HG03439 (cell line): ENCODE results near the gene MCMBP.
"Not testable (repeated sequence)": the region's sequence is repeated elsewhere in the genome, so short reads cannot be mapped to it uniquely, and the experiment has no call there.

Source experiments
- ATAC-seq: cut with Tn5 transposase; IDR thresholded peaks from one replicate; pipeline ENCODE4 v1.9.1; 2021; ENCODE audit warnings: mild to moderate bottlenecking, moderate library complexity; ENCODE audit not compliant: unreplicated experiment

MCMBP gene, protein sequence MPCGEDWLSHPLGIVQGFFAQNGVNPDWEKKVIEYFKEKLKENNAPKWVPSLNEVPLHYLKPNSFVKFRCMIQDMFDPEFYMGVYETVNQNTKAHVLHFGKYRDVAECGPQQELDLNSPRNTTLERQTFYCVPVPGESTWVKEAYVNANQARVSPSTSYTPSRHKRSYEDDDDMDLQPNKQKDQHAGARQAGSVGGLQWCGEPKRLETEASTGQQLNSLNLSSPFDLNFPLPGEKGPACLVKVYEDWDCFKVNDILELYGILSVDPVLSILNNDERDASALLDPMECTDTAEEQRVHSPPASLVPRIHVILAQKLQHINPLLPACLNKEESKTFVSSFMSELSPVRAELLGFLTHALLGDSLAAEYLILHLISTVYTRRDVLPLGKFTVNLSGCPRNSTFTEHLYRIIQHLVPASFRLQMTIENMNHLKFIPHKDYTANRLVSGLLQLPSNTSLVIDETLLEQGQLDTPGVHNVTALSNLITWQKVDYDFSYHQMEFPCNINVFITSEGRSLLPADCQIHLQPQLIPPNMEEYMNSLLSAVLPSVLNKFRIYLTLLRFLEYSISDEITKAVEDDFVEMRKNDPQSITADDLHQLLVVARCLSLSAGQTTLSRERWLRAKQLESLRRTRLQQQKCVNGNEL

DNA sequence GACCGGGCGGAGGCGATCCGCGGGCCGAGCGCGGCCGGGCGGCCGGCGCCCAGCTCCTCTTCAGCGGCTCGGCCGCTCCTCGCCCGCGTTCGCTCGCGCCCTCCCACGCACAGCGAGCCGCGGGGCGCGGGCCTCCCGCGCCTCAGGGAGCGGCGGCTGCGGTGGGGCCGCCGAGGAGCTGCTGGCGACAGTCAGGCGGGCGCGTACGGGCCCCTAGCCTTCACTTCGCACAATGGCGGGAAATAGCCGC is at the start of gene MCMBP:
TSS of gene MCMBP (minus strand) at position 234 of the 250 bp plus-strand sequence. CDS start 259 bp downstream, outside the sequence.
- no peak for ATAC-seq

DNA sequence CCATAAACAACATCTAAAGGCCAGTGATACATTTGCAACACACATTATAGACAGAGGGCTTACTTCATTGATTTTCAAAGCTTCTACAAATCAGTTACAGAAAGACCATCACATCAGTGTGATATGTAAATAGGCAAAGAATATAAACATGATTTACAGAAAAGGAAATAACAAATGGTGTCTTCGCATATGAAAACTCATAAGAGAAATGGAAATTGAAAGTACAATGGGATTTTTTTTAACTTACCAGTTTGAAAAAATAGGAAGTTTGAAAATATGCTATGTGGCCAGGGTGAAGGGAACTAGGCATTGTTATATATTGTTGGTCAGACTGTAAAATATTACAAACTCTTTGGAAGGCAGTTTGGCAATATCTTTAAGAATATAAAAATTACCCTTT is 47.2 kb upstream of the MCMBP start:
- no peak for ATAC-seq

DNA sequence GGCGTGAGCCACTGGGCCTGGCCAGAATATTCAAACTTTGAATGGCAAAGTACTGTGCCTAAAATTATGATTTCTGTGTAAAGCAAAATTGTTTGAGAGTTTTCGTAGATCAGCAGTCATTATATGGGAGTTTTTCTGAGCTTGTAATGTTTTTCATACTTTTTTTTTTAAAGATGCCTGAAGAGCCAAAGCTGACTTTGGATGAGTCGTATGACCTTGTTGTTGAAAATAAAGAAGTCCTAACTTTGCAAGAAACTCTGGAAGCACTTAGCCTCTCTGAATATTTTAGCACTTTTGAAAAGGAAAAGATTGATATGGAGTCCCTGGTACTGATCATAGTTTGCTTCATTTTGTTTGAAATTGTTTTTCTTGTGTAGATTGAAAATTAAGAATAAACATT is 46.6 kb upstream of the MCMBP start:
- no peak for ATAC-seq

DNA sequence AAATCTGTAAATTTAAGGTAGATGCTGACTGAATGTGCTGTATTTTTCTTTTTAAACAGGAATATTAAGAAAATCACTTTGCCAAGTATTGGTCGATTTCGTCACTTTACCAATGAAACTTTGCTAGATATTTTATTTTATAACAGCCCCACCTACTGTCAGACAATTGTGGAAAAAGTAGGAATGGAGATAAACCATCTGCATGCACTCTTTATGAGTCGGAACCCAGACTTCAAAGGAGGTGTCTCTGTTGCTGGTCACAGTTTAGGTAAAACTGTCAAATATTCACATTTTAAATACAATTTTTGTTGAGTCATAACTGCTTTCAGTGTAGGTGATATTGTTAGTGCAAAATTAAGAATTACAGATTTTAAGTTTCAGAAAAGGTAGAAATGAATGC is 45.1 kb upstream of the MCMBP start:
- no peak for ATAC-seq

DNA sequence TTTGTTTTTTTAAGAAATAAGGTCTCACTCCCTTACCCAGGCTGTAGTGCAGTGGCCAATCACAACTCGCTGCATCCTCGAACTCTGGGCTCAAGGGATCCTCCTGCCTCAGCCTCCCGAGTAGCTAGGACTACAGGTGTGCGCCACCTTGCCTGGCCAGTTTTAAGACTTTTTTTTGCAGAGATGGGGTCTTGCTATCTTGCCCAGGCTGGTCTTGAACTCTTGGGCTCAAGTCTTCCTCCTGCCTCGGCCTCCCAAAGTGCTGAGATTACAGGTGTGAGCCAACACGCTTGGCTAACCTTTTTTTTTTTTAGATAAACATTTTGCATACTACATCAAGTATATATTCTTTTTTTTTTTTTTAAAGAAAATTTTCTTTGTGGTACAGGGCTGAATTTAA is 38.0 kb upstream of the MCMBP start:
- ATAC-seq, result no peak

DNA sequence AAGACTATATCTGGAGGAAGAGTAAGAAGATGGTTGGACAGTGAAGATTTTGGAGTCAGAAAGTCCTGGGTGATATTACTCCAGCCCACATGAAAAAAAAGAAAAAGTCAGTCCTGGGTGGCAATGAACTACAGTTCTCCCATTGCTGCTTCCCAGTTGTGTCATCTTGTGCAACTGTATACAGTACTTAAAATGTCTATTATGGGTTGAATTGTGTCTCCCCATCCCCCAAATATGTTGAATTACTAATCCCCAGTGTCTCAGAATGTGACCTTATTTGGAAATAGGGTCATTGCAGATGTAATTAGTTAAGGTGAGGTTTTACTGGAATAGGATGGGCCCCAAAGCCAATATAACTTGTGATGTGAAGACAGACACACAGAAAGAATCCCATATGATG is 35.5 kb upstream of the MCMBP start:
- ATAC-seq, result no peak

DNA sequence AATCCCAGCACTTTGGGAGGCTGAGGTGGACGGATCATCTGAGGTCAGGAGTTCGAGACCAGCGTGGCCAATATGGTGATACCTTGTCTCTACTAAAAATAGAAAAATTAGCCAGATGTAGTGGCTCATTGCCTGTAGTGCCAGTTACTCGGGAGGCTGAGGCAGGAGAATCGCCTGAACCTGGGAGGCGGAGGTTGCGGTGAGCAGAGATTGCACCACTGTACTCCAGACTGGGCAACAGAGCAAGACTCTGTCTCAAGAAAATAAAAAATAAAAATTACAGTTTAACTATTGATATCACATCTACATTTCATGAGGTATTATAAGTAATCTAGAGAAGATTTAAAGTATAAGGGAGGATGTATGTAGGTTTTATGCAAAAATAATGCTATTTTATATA is 35.1 kb upstream of the MCMBP start:
- ATAC-seq, result not testable (repeated sequence)

DNA sequence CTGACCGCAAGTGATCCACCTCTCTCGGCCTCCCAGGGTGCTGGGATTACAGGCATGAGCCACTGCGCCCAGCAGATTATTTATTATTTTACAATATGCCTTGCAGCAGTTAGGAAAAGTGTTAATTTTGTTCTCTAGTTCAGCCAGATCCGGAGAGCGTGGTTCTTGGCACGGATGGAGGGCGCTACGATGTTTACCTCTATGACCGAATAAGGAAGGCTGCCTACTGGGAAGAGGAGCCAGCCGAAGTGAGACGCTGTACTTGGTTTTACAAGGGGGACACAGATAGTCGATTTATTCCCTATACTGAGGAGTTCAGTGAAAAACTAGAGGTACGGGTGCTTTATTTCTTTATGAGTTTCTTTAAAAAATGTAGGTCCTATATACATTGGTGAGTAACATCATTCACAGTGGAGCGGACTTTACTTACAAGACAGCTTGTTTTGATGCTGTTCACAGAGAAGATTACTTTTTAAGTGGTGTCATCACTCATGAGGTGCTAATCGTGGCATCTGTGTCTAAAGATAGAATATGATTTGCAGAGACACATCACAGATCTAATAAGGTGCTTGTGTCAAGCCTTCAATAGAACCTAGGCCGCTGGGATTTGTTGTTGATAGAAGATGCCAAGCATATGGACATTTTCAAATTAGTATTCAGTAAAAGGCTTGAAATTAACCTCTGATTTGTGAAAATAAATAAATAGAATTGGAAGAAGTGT is 31.5 kb upstream of the MCMBP start:
- ATAC-seq, result no peak

DNA sequence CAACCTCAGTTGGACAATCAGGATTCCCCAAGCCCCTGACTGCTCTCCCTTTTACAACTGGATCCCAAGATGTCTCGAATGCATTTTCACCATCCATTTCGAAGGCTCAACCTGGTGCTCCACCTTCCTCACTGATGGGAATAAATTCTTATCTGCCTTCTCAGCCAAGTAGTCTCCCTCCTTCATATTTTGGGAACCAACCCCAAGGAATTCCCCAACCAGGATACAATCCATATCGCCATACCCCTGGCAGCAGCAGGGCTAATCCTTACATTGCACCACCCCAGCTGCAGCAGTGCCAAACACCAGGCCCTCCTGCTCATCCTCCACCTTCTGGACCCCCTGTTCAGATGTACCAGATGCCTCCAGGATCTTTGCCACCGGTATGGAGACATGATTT is 25.9 kb upstream of the MCMBP start:
- ATAC-seq, result no peak

DNA sequence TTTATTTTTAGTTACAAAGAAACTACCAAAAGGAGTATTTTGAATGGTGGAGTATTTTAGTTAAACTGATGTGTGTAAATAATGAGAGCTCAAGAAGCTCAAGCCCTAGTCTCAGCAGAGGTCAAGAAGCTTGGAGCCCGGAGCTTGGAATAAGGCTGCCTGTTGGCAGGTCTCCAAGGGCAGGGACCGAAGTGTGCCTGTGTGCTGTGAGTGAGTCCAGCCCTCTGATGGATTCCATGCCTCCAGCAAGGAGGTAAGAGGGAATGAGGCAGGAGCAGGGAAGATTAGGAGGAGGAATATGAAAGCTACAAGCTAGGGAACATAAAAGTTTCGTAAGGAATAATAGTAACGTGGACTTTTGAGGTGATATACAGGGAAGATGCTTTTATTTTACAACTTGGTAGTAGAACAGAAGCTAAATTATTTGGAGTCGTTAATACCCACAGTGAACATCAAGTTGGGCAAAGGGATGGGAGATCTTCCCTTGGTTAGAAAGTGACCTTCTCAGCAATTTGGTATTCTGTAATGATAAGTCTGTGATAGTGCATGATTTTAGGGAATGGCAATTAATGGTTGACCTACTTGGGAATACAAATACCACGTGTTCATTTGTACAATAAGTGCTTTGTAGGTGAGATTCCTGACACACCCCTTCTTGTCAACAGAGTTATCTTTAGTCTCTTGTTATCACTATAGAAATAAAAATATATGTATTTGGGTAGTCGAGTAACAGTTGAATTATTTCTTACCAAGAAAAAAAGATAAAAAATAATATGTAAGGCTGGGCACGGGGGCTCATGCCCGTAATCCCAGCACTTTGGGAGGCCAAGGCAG is 24.5 kb upstream of the MCMBP start:
- no peak for ATAC-seq

DNA sequence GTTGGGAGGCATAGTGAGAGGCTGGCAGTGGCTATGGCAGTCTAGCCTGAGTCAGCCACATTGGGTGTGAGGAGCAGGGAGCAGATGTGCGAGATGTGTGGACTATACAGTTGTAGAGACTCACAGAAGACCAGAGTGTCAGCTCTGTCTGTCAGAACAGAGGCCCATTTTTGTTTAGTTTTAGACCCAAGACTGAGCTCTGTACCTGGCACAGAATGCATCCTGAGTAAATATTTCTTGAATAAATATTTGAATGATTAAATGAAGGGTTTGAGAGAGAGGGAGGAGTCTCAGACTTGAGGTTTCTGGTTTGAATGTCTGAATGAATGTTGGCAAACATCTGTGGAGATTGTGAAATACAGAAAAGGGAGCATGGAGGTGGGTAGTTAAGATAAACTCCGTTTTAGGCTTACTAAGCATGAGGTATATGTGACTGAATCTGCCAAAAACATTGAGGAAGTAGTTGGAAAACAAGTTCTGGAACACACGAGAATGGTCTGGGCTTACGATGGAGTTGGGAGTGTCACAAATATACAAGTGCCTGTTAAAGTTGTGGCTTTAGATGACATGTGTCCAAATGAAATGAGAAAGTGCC is 23.5 kb upstream of the MCMBP start:
- ATAC-seq, result no peak

DNA sequence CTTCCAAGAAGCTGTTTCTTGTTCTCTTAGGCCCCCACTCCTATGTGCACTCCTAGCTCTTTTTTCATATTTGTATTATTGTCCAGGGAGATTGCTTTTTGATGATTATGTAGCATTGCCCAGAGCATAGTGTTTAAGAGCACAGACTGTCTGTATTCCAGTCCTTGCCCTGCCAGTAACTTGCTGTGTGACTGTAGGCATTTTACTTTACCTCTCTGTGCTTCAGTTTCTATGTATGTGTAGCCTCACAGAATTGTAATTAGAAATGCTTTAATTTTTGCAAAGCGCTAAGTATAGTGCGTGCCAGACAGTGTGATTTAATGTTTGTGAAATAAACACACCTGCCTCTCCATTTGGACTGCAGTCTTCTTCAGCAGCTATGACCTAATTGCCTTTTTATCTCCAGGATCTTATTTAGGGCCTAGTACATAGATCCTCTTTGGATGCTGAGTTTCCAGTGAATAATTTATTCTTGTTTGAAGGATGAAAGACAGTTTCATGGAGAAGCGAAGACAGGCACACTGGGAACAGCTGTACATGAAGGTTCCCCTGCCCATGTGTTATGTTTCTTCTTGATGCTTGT is 21.3 kb upstream of the MCMBP start:
- ATAC-seq, result no peak

DNA sequence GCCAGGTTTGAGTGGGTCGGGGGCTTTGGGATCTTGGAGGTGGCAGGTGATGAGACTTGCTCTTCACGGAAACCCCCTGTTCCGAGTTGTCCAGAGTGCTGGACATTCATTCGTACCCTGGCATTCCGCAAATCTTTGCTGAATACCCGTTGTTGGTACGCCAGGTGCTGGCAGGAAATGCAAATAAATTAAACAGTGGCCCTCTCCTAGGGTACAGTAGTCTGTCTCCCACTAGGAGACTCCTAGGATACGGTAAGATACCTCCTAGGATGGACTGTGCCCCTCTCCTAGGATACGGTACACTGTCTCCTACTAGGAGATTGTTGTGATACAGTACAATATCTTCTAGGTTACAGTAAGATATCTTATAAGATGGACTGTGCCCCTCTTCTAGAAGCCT is 20.4 kb upstream of the MCMBP start:
- ATAC-seq, result no peak

DNA sequence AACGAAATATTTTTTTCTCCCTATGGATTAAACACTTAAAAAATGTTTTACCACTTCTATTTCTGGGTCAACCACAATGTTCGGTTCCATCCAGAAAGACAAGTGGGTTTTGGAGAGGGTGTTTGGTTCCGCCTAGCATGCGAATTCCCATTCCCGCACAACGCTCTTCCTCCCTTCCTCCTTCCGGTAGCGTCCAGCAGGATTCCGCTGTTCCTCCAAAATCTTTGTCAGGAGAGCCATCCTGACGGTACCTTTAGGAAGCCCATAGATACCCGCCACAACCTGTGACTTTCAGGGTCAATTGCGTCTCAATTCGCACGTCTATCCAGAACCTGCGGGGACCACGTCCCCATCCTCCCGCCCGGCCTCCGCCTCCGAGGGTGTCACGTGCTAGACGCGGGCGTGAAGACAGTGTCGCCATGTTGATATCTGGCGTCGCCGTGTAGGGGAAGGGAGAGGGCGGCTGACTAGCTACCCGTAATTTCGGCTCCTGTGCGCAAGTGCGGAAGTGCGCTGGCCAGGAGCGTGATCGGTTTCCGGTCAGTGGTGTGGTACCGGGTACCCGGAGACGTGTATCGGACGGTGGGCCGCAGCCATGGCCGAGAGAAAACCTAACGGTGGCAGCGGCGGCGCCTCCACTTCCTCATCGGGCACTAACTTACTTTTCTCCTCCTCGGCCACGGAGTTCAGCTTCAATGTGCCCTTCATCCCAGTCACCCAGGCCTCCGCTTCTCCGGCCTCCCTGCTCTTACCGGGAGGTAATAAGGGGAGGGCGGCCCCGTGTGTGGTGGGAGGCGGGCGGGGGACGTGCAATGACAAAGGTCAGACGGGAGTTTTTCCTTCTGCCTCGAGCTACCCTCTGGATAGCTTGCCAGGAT is 19.8 kb upstream of the MCMBP start, which contains the start of gene SEC23IP:
TSS of gene SEC23IP (plus strand) at position 543 of the 878 bp plus-strand sequence. CDS start at position 596, 53 bp downstream.
- peak; percentile 99 for ATAC-seq

DNA sequence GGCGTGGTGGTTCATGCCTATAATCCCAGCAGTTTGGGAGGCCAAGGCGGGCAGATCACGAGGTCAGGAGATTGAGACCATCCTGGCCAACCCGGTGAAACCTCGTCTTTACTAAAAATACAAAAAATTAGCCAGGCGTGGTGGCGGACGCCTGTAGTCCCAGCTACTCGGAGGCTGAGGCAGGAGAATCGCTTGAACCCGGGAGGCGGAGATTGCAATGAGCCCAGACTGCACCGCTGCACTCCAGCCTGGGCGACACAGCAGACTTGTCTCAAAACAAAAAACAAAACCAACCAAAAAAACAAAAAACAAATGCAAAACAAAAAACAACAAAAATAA is 19.2 kb upstream of the MCMBP start:
- ATAC-seq, result not testable (repeated sequence)

DNA sequence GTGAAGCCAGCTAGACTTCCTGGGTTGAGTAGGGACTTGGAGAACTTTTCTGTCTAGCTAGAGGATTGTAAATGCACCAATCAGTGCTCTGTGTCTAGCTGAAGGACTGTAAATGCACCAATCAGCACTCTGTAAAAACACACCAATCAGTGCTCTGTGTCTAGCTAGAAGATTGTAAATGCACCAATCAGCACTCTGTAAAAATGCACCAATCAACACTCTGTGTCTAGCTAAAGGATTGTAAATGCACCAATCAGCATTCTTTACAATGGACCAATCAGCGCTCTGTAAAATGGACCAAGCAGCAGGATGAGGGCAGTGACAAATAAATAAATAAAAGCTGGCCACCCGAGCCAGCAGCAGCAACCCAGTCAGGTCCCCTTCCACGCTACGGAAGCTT is 17.7 kb upstream of the MCMBP start:
- ATAC-seq, result not testable (repeated sequence)

DNA sequence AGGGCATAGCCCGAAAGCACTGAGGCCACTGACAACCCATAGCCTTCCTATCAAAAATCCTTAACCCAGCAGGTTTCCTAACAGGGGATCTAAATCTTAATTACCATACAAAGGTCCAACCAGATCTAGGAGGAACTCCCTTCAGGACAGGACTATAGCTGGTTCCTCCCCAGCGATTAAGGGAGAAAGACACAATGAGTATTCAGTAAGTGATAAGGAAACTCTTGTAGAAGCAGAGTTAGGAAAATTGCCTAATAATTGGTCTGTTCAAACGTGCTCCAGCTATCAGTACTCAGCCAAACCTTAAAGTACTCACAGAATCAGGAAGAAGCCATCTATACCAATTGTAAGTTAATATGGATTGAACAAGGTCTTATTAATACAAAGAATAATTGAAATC is 16.6 kb upstream of the MCMBP start:
- ATAC-seq, result not testable (repeated sequence)

DNA sequence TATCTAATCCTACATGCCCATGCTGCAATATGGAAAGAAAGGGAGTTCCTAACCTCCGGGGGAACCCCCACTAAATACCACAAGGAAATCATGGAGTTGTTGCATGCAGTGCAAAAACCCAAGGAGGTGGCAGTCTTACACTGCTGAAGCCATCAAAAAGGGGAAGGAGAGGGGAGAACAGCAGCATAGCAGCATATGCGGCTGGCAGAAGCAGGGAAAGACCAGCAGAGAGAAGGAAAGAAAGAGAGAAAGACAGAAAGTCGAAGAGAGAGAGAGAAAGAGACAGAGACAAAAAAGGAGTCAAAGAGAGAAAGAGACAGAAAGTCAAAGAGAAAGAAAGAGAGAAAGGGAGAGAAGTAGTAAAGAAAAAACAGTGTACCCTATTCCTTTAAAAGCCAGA is 16.1 kb upstream of the MCMBP start:
- ATAC-seq, result not testable (repeated sequence)

DNA sequence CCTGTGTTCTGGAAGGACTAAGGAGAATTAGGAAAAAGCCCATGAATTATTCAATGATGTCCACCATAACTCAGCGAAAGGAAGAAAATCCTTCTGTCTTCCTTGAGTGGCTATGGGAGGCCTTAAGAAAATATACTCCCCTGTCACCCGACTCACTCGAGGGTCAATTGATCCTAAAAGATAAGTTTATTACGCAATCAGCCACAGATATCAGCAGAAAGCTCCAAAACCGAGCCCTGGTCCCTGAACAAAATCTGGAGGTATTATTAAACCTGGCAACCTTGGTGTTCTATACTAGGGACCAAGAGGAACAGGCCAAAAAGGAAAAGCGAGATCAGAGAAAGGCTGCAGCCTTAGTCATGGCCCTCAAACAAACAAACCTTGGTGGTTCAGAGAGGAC is 13.4 kb upstream of the MCMBP start:
- ATAC-seq, result not testable (repeated sequence)
